GM10248 (cell line): ENCODE results near the gene FOSL1.

Experiments used
- CTCF ChIA-PET: fragments of 300-600 bp; sonication (Branson Sonifier 250); formaldehyde crosslinking; extraction: SDS; loops from one replicate; lab custom pipeline; 2021; ENCODE audit warnings: antibody characterized with exemption; lab: Yijun Ruan, JAX
- POLR2A ChIA-PET: fragments of 350-650 bp; sonication (Branson Sonifier 250); formaldehyde crosslinking; extraction: SDS; loops from one replicate; lab custom pipeline; 2020; ENCODE audit warnings: antibody characterized with exemption; lab: Yijun Ruan, JAX
- DNase-seq: peaks from one replicate; pipeline ENCODE4 v3.0.0; 2012; ENCODE audit errors: extremely low spot score
- CTCF ChIP-seq: IDR thresholded peaks from 2 replicates; pipeline ENCODE4 v1.5.1; 2012; ENCODE audit warnings: mild to moderate bottlenecking, low read depth; ENCODE audit errors: extremely low read depth, missing control alignments, control extremely low read depth

Gene FOSL1

GRCh38 chr11:65918211-65919140 is 18.3 kb upstream of the FOSL1 start, which contains the start of gene C11orf68:
TSS of gene C11orf68 (minus strand) at chr11:65919062. CDS start at chr11:65919031, 31 bp downstream.
- POLR2A ChIA-PET = no interaction called here
- DNase-seq = no peak
- peak; percentile 6 for TF ChIP-seq CTCF
- CTCF ChIA-PET = interaction anchor here (1.0 to 1.9 kb wide), 5 partner anchors 12 to 126 kb away, joined by 3 to 9 read pairs (median 5); partner anchors contain the start of genes CCDC85B and FIBP

- CTCF ChIA-PET = interaction anchor here (0.9 to 1.9 kb wide), 6 partner anchors 11 to 127 kb away, joined by 3 to 9 read pairs (median 4); partner anchors contain the start of genes CCDC85B and FIBP
- POLR2A ChIA-PET = interaction anchor here (0.6 kb wide), 2 partner anchors 53 to 1157 kb away, joined by 3 to 7 read pairs; no protein-coding TSS in a partner anchor
- no peak for TF ChIP-seq CTCF
- no peak for DNase-seq
Observed at GRCh38 chr11:65917434-65918210, 17.4 kb upstream of the FOSL1 start.

GRCh38 chr11:65917077-65917433 is 16.9 kb upstream of the FOSL1 start:
- no peak for TF ChIP-seq CTCF
- no peak for DNase-seq
- POLR2A ChIA-PET = interaction anchor here (0.6 kb wide), 2 partner anchors 54 to 1156 kb away, joined by 3 to 7 read pairs; no protein-coding TSS in a partner anchor
- CTCF ChIA-PET = interaction anchor here (0.9 to 1.6 kb wide), 3 partner anchors 11 to 128 kb away, joined by 3 to 5 read pairs (median 4); no protein-coding TSS in a partner anchor

GRCh38 chr11:65916391-65916790 is 16.2 kb upstream of the FOSL1 start:
- no peak for TF ChIP-seq CTCF
- ChIA-PET POLR2A (no interaction called here), CTCF (interaction anchor here (0.9 to 1.7 kb wide), 4 partner anchors 15 to 522 kb away, joined by 3 to 7 read pairs (median 4); partner anchors contain the start of genes CCDC85B and MRPL11)
- DNase-seq = no peak

GRCh38 chr11:65915821-65916251 is 15.6 kb upstream of the FOSL1 start:
- no peak for TF ChIP-seq CTCF
- ChIA-PET CTCF (interaction anchor here (1.2 to 1.7 kb wide), 3 partner anchors 25 to 523 kb away, joined by 3 to 7 read pairs (median 4); partner anchors contain the start of genes CCDC85B and MRPL11), POLR2A (interaction anchor here (1.2 kb wide), 1 partner anchor 23 kb away, joined by 4 read pairs; no protein-coding TSS in a partner anchor)
- no peak for DNase-seq
